Upper lobe of right lung (tissue), 1 donor: ENCODE data around the gene CDKAL1. TPM values are rescaled to one million over a fixed set of nuclear protein-coding genes. Genes with fewer than 3 reads are reported as not detected.

Experiments used
- ATAC-seq: fragments of 200-7000 bp; cut with Tn5 transposase; one replicate; pipeline ENCODE4 v1.9.1; 2020; ENCODE audit warnings: mild to moderate bottlenecking, moderate library complexity
- DNase-seq: peaks from one replicate; pipeline ENCODE4 v3.0.0-alpha.2; 2020
- H3K27ac ChIP-seq: fragments of 200-600 bp; one replicate; pipeline ENCODE4 v1.8.0; 2022
- H3K27me3 ChIP-seq: fragments of 200-600 bp; one replicate; pipeline ENCODE4 v1.8.0; 2022; ENCODE audit warnings: mild to moderate bottlenecking
- H3K36me3 ChIP-seq: fragments of 200-600 bp; one replicate; pipeline ENCODE4 v1.8.0; 2022
- H3K4me1 ChIP-seq: fragments of 200-600 bp; one replicate; pipeline ENCODE4 v1.8.0; 2022
- H3K4me3 ChIP-seq: fragments of 200-600 bp; one replicate; pipeline ENCODE4 v1.8.0; 2022; ENCODE audit warnings: mild to moderate bottlenecking
- H3K9me3 ChIP-seq: fragments of 200-600 bp; one replicate; pipeline ENCODE4 v1.8.0; 2022
- intact Hi-C: fragments of 100-400 bp; cut with DNase I; formaldehyde crosslinking; loops from one replicate; pipeline ENCODE4 v1.11.0; 2022
- total RNA-seq: library from RNA; stranded (reverse); fragmentation: NEBNext Ultra II Directional; extraction: Animal tissue kit (Norgen Biotek cat#: 25700); gene quantifications from one replicate; pipeline ENCODE4 v1.2.1, GENCODE V29; 2021
- TF ChIP-seq, protein P1 (sequence below): fragments of 200-600 bp; IDR thresholded peaks from one replicate; pipeline ENCODE4 v1.8.0; 2022; ENCODE audit warnings: antibody characterized with exemption
- donor health status: DM: no; HTN: yes; CAD: no; lungs with severe emphysema.

CDKAL1 gene
- total RNA-seq, 1 donor from 2014 or later: 16.0 TPM

DNA sequence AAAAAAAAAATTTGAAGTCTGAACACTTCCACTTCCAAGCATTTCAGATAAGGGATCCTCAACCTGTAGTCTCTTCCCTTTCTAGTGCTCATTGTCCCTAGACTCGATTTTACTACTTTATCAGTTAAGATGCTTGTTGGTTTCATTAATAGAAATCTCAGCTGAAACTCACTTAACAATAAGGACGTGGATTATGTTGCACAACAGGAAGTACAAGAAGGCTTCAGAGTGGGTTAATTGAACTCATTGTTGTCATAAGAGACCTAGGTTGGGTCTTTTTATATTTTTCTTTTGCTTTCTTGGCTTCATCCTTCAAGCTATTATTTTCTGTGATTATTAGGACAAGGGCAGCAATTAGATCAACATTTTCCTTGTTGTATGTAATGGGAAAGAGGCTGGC lies 175.2 kb downstream of the CDKAL1 start:
- Histone ChIP-seq H3K4me3 (no peak overlapping the region), H3K4me1 (no peaks in the 10 kb centered on the region), H3K27ac (no peak overlapping the region), H3K9me3 (no peaks in the 10 kb centered on the region), H3K27me3 (no peaks in the 10 kb centered on the region), H3K36me3 (no peaks in the 10 kb centered on the region)
- ATAC-seq (no peak), DNase-seq (no peak)
- intact Hi-C loops: no loop called here
- TF ChIP-seq, protein P1, sequence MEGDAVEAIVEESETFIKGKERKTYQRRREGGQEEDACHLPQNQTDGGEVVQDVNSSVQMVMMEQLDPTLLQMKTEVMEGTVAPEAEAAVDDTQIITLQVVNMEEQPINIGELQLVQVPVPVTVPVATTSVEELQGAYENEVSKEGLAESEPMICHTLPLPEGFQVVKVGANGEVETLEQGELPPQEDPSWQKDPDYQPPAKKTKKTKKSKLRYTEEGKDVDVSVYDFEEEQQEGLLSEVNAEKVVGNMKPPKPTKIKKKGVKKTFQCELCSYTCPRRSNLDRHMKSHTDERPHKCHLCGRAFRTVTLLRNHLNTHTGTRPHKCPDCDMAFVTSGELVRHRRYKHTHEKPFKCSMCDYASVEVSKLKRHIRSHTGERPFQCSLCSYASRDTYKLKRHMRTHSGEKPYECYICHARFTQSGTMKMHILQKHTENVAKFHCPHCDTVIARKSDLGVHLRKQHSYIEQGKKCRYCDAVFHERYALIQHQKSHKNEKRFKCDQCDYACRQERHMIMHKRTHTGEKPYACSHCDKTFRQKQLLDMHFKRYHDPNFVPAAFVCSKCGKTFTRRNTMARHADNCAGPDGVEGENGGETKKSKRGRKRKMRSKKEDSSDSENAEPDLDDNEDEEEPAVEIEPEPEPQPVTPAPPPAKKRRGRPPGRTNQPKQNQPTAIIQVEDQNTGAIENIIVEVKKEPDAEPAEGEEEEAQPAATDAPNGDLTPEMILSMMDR: no peak

DNA sequence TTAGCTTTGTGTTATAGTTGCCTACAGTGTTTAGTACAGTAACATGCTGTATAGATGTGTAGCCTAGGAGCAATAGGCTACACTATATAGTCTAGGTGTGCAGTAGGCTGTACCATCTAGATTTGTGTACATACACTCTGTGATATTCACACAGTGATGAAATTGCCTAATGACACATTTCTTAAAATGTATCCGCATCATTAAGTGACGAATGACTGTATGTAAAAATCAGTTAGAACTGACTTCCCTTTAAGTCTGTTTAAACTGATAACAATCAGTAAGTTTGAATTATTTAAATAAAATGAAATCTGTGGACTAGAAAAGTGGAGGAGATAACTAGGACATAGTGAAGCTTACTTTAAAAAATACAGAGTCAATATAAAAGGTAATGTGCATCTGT lies 176.1 kb downstream of the CDKAL1 start:
- ATAC-seq (no peak), DNase-seq (no peak)
- Histone ChIP-seq H3K27me3 (no peaks in the 10 kb centered on the region), H3K9me3 (no peaks in the 10 kb centered on the region), H3K27ac (no peak overlapping the region), H3K4me3 (no peak overlapping the region), H3K4me1 (no peaks in the 10 kb centered on the region), H3K36me3 (no peaks in the 10 kb centered on the region)
- TF ChIP-seq, protein P1: no peak
- intact Hi-C loops: no loop called here

DNA sequence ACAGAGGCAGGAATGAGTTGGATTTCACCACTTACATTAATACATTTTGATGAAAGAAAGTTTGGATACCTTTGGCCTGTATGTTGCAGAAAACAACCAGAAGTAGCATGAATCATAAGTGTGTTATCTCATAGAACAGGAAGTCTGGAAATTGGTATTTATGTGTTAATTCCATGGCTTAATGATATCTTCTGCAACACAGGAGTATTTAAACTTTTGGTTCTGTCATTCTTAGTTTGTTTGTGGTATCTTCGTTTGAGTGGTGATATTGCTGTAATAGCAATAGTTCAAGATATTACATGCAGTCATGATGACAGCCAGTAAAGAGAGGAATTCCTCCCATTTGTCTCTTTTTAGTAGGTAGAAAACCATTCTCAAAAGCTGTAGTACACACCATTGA lies 177.3 kb downstream of the CDKAL1 start:
- TF ChIP-seq, protein P1: no peak
- H3K4me3 ChIP-seq: no peak overlapping the region
- H3K36me3 ChIP-seq: no peaks in the 10 kb centered on the region
- H3K27me3 ChIP-seq: no peaks in the 10 kb centered on the region
- intact Hi-C loops: no loop called here
- ATAC-seq (no peak), DNase-seq (no peak)
- no peaks in the 10 kb centered on the region for H3K4me1 ChIP-seq
- H3K9me3 ChIP-seq: no peaks in the 10 kb centered on the region
- H3K27ac ChIP-seq: no peak overlapping the region

DNA sequence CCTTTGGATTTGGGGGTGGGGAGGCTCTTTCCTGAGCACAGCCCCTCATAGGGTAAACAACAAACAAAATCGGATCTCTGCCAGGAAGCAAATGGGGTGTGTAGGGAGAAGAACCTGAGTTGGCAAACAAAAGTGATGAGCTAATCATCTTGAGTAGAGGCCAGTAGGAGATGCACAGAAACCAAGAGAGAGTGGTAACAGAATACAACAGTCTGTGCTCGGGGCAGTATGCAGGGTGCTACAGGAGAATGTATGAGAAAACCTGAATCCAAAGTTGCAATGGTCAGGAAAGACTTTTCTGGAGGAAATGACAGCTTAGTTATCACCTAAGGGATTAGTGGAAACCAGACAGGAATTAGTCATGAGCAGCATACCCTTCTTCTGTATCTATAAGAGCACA lies 177.8 kb downstream of the CDKAL1 start:
- intact Hi-C loops: no loop called here
- Histone ChIP-seq H3K4me3 (no peak overlapping the region), H3K36me3 (no peaks in the 10 kb centered on the region), H3K4me1 (no peaks in the 10 kb centered on the region), H3K9me3 (no peaks in the 10 kb centered on the region), H3K27ac (no peak overlapping the region), H3K27me3 (no peaks in the 10 kb centered on the region)
- TF ChIP-seq, protein P1: no peak
- ATAC-seq: no peak
- no peak for DNase-seq

DNA sequence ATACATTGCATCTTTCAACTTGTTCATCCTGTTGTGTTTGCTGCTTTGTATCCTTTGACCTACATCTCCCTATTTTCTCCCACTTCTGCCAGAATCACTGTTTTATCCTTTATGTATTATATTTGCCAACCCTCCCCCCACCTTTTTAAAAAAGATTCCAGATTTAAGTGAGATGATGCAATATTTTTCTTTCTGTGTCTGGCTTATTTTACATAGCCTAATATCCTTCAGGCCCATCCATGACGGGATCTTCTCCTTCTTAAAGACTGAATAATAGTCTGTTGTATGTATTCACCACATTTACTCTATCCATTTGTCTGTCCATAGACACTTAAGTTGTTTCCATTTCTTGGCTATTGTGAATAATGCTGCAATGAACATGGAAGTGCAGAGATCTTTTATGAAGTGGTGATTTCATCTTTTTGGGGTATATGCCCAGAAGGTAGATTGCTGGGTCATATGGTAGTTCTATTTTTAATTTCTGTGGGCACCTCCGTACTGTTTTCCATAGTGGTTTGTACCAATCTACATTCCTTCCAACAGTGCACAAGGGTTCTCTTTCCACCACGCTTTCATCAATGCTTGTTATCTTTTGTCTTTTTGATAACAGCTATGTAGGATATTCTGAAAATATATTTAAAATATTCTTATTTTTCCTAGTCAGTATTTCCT lies 181.0 kb downstream of the CDKAL1 start:
- no peaks in the 10 kb centered on the region for H3K36me3 ChIP-seq
- H3K4me3 ChIP-seq: no peak overlapping the region
- DNase-seq (no peak), ATAC-seq (no peak)
- H3K4me1 ChIP-seq: no peaks in the 10 kb centered on the region
- TF ChIP-seq, protein P1: no peak
- intact Hi-C loops: no loop called here
- no peaks in the 10 kb centered on the region for H3K27me3 ChIP-seq
- H3K9me3 ChIP-seq: no peaks in the 10 kb centered on the region
- H3K27ac ChIP-seq: no peak overlapping the region

DNA sequence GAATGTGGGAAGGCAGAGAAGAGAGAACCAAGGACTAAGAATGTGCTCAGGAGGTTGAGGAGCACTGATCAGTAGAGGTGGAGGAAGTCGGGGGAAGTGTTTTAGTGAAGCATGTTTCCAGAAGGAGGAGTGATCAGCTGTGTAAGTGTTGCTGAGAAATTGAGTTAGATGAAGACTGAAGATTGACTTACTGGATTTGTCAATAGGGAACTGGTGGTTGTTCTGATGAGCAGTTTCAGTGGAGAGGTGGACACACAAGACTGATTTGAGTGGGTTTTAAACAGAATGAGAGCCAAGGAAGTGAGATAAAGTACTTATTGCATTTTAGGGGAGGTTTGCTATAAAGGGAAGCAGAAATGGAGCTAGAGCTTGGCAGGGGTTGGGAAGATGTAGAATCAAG lies 182.6 kb downstream of the CDKAL1 start:
- intact Hi-C loops: no loop called here
- ATAC-seq: no peak
- no peak overlapping the region for H3K4me3 ChIP-seq
- no peaks in the 10 kb centered on the region for H3K4me1 ChIP-seq
- no peaks in the 10 kb centered on the region for H3K9me3 ChIP-seq
- no peaks in the 10 kb centered on the region for H3K36me3 ChIP-seq
- no peak for DNase-seq
- H3K27me3 ChIP-seq: no peaks in the 10 kb centered on the region
- TF ChIP-seq, protein P1: no peak
- H3K27ac ChIP-seq: no peak overlapping the region
